K562 (cell line): ENCODE data around the gene TAL1. TPM values are rescaled to one million over a fixed set of nuclear protein-coding genes. Genes with fewer than 3 reads are reported as not detected.

ENCODE experiments used
- CHD1 ChIP-seq: fragments of 200-600 bp; sonication (generic); IDR thresholded peaks from one replicate; pipeline ENCODE4 v1.6.1; 2012; ENCODE audit warnings: mild to moderate bottlenecking, moderate library complexity, low read length, inconsistent platforms
- E2F8 ChIP-seq: fragments of 450-650 bp; IDR thresholded peaks from 2 replicates; pipeline ENCODE4 v1.7.1; 2018; ENCODE audit warnings: mild to moderate bottlenecking, low read depth; ENCODE audit not compliant: partially characterized antibody
- FOXJ2 ChIP-seq: fragments of 200-800 bp; sonication (Bioruptor generic); IDR thresholded peaks from 2 replicates; pipeline ENCODE4 v1.6.1; 2016; ENCODE audit warnings: missing genetic modification characterization, missing compliant biosample characterization
- GTF3C2 ChIP-seq: IDR thresholded peaks from 3 replicates; pipeline ENCODE4 v1.6.1; 2011; ENCODE audit warnings: borderline replicate concordance, mild to moderate bottlenecking, moderate library complexity; ENCODE audit not compliant: insufficient read length; ENCODE audit errors: extremely low read depth
- IFI16 ChIP-seq: fragments of 250-450 bp; sonication (Bioruptor Pico); IDR thresholded peaks from 2 replicates; pipeline ENCODE4 v2.1.2; 2022; ENCODE audit warnings: mild to moderate bottlenecking, inconsistent platforms
- KDM2B ChIP-seq: fragments of 250-450 bp; sonication (Bioruptor Pico); IDR thresholded peaks from 2 replicates; pipeline ENCODE4 v1.8.0; 2021; ENCODE audit warnings: mild to moderate bottlenecking, moderate library complexity
- NFIX ChIP-seq: fragments of 250-450 bp; sonication (Bioruptor Pico); IDR thresholded peaks from 2 replicates; pipeline ENCODE4 v1.4.0; 2020; ENCODE audit warnings: low read depth, mild to moderate bottlenecking, moderate library complexity
- POLR2AphosphoS5 ChIP-seq: IDR thresholded peaks from 2 replicates; pipeline ENCODE4 v1.6.1; 2011; ENCODE audit warnings: mild to moderate bottlenecking, low read depth, low read length, moderate library complexity; ENCODE audit not compliant: control insufficient read depth, insufficient read depth
- PRMT5 ChIP-seq: sonication (generic); formaldehyde crosslinking; IDR thresholded peaks from 2 replicates; pipeline ENCODE4 v1.5.0; 2020; ENCODE audit warnings: missing genetic modification reagents
- RBFOX2 ChIP-seq: fragments of 200-400 bp; formaldehyde crosslinking; IDR thresholded peaks from 2 replicates; pipeline ENCODE4 v1.6.1; 2017; ENCODE audit warnings: low read depth, mild to moderate bottlenecking, low read length, moderate library complexity
- STAT6 ChIP-seq: sonication (generic); formaldehyde crosslinking; IDR thresholded peaks from 2 replicates; pipeline ENCODE4 v1.8.1; 2023; ENCODE audit warnings: mild to moderate bottlenecking, missing genetic modification reagents
- ZNF165 ChIP-seq: fragments of 250-450 bp; sonication (Bioruptor Pico); IDR thresholded peaks from 2 replicates; pipeline ENCODE4 v1.4.0; 2020; ENCODE audit warnings: borderline replicate concordance
- ZNF398 ChIP-seq: fragments of 250-450 bp; sonication (Bioruptor Pico); IDR thresholded peaks from 2 replicates; pipeline ENCODE4 v1.8.0; 2021; ENCODE audit warnings: moderate library complexity, mild to moderate bottlenecking, inconsistent platforms
- ZNF583 ChIP-seq: fragments of 250-450 bp; sonication (Bioruptor Pico); IDR thresholded peaks from 2 replicates; pipeline ENCODE4 v1.4.0; 2020
- polyA plus RNA-seq, 8 experiments: library from polyadenylated mRNA; depleted of rRNA in 4 of 8; stranded (reverse) in 5 of 8; unstranded in 3 of 8; fragments of >200 nt; fragmentation: Nextera tagmentation in 2 of 8; fragmentation: Illumina TruSeq in 1 of 8; extraction: Ambion mirVana in 2 of 8; extraction: Trizol in 1 of 8; gene quantifications; 2 replicates each; pipeline versions ENCODE4 v1.2.1 to v1.2.3, GENCODE V29; 2011 to 2014; ENCODE audit warnings: inconsistent platforms in 1 of 8, missing spikeins in 1 of 8
- total RNA-seq, 7 experiments: library from RNA; depleted of rRNA in 6 of 7; stranded (reverse); fragments of >200 nt in 6 of 7; fragmentation: Illumina TruSeq in 2 of 7; extraction: Trizol in 2 of 7; gene quantifications; 2 replicates each; pipeline versions ENCODE4 v1.2.1 to v1.2.3, GENCODE V29; 2011 to 2021; ENCODE audit warnings: low replicate concordance in 1 of 7

Gene TAL1
- total and polyA plus RNA-seq, 9 of the 15 experiments (the other 6 are each of a cell fraction or from before 2014, with no cell fraction given): 18.5 to 106 (median 59.7) TPM

- TF ChIP-seq STAT6 (CRISPR knock-in tag) (no peak; the same call in 1 of the 2 replicates), FOXJ2 (tag) (no peak), NFIX (CRISPR knock-in tag) (no peak), ZNF398 (CRISPR knock-in tag) (no peak), IFI16 (no peak), E2F8 (peak; percentile 64), CHD1 (no peak), POLR2AphosphoS5 (peak; percentile 96), GTF3C2 (no peak), PRMT5 (CRISPR knock-in tag) (no peak), KDM2B (CRISPR knock-in tag) (peak; percentile 98), ZNF583 (CRISPR knock-in tag) (no peak), ZNF165 (CRISPR knock-in tag) (no peak), RBFOX2 (no peak)
These were observed at the start of gene TAL1 (continued) for GRCh38 chr1:47232187-47232874.
